ENCODE data around the gene COL1A1.
A peak's percentile ranks its signal among the peaks of the same experiment; 100 is the strongest.

The COL1A1 gene

DNA sequence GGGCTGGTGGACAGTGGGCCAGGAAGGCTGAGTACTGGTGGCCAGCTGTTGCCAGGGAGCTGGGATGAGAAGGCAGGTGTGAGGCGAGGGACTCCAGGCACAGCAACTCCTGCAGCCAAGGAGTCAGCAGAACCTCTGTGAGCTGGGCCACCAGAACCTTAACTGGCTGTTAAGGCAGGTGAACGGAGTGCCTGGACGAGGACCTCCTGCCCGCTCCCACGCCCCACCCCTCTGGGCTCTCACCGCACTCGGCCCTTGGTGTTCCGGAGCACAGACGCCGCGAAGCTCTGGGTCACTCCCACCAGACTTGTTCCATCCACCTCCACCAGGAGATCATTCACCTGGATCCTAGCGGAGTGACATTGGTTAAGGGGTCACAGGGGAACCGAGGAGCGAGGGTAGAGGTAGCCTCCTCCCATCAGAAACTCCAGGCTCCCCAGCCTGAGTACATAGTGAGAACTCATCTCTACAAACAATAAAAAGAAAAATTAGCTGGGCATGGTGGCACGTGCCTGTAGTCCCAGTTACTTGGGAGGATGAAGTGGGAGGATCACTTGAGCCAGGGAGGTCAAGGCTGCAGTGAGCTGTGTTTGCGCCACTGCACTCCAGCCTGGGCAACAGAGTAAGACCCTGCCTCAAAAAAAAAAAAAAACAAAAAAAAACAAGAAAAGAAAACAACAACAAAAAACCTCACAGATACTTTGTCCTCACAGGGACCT is 60.2 kb downstream of the COL1A1 start:
- DNase-seq (ENCODE audit: low spot score): no peak

DNA sequence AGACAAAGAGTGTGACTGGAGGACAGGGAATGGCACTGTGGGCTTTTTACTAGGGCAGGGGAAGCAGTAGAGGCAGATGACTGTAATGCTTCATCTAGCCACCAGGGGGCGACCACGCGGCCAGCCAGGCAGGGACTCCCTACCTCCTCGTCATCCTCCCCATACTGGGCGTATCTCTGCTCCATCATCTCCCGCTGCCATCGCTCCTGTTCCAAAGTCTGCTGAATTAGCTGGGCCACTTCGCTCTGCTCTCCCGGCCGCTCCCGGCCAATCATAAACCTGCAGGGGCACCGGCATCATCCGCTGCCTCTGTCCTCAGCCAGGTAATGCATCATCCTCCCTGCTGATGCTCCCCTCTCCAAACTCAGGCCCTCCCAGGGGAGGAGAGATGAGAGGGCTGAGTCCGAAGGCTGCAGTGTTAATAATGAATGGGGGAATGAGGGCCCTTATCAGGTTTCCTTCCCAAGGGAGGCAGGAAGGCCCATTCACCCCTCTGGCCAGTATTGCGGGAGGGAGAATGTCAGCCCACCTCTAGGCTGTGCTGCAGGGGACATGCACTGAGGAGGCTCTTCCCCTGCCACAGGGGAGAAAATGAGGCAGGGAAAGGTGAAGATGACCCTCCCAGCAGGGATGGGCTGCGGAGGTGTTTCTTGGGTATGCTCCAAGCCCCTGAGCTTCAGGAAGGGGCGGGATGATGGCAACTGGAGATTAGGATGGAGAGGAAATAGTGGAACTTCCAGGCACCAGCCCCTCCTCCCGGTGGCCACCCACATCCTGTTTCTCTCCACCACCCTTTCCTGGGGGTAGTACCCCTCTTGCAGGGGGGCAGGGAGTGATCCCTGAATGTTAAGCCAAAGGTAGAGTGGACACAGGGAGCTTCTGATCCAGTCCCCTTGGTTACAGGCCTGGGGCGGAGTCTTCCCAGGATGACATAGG is 61.2 kb downstream of the COL1A1 start:
- DNase-seq (ENCODE audit: low spot score): peak; percentile 82

DNA sequence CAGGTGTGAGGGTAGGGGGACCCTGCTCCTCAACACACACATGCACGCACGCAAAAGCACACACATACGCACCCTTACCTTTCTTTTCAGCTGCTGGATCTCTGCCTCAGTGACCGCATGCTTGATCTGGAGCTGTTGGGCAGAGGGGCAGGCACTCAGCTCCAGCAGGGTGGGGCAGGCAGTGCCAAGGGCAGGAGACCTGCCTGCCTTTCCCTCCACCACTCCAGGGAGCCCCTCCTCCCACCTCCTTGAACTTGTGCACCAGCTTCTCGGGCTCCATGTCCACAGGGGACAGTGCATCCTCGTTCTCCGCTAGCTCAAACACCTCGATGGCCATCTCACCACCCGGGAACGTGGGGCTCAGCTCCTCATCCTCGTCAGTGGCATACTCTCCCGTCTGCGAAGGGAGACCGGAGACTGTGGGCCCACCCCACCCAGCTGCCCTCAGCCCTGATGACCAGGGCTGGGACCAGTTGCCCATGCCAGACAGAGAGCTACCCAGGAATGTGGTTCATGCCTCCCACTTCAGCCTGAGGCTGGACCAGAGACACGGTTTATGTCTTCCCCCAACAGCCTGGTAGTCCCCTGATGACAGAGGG is 62.1 kb downstream of the COL1A1 start:
- no peak for DNase-seq (ENCODE audit: low spot score)

DNA sequence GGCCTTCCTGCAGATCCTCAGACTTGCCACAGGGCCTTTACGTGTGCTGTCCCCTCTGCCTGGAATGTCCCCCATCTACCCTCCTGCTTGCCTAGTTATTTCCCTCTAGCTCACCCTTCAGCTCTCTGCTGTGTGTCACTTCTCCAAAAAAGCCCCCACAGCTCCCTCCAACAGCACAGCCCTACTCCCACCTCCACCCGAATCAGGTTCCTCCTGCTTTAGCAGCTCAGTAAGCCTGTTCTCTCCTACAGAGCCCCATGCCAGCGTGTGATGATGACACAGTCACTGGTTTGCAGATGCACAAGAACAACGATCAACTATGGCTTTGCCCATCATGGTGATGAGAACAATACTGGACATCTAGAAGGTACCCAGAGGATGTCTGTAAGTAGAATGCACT is 64.4 kb downstream of the COL1A1 start:
- DNase-seq (ENCODE audit: low spot score): no peak

DNA sequence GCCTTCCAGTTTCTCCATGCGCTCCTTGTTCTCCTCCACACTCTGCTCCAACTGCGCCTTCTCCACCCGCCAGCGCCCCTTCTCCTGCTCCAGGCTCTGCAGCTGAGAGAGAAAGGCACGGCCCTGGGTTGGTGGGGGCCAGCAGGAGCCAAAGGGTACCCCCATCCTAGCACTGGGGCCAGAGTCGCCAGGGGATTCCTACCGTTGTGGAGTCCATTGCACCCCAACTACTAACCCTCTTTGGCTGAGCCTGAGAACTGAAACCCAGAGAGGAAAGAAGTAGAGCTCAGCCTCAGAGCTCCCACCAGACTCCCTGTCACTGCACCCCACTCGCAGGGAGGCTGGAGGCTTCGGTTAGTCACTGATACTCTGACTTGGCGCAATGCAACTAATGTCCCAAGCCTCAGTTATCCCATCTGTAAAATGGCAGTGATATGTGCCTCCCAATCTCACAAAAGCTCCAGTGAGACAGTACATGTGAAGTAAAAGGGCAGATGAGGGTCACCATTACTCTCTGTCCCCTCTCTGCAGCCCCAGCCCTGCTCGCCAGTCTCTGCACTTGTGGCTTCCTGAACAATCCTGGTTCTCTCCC is 65.2 kb downstream of the COL1A1 start:
- no peak for DNase-seq (ENCODE audit: low spot score)

DNA sequence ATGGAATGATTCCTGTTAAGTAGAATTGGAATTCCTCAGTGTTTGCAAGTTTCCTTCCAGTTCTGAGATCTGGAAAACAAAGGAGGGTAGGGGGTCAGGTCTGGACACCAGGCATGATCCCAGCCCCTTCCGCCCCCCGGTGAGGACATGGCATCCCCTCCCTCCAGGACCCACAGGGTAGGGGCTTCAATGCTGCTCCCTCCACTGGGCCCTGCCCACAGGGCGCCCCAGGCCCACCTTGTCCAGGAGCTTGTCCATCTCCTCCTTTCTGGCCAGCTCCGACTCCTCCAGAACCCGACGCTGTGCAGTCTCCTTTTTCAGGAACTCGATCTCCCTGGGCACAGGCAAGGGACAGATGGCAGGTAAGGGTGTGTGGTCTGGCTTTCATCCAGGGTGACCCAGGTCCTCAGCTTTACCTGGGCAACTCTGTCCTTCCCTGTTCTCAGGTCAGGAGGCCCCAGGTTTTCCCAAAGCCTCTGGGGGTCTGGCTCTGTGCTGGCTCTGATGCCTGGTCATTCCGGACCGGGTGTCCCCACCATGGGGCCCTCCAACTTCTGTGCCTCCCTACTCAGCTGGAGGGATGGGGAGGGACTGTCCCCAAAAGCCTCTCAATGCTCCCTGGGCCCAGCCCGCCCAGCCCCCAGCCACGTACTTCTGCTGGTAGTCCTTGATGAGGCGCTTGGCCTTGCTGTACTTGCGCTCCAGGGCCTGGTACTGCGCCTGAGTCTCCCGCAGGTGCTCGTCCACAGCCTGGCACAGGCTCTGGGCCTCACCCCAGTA is 65.9 kb downstream of the COL1A1 start:
- DNase-seq (ENCODE audit: low spot score): no peak

DNA sequence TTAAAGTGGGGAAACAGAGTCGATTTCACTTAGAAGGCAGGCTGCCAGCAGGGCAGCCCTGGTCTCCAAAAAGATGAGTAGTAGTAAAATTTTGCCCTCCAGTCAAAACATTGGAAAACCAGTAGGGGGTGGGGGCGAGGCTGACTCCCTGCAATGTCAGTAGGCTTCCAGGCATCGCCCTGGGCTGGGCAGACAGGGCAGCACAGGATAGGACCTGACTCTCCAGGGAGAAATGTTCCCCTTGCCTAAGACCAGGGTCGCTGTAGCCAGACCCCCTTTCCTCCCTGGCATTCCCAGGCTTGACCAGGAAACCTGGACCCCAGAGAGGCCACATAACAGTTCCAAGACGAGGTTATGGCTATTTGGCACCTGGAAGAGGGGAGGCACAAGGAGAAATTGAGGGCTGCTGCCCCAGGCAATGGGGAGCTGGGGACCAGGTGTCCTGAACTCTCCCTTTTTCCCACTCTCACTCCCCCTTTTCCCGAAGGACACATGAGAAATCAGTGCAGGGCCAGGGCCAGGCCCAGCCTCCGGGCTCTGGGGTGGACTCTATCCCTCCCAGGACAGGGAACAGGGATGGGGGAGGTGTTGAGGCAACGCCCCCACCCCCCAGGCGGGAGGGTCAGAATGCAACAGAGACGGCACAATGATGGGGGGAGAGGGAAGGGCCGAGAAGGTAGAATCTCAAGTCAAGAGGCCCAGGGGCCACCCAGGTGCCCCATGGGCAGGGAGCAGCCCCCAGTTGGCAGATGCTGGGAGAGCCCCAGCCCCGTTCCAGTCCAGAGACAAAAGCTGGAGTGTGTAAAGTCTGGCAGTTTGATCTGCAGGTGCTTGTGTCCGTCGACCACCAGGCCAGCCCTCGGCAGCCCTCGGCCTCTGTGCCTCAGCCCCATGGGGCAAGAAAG is 67.0 kb downstream of the COL1A1 start:
- DNase-seq (ENCODE audit: low spot score): no peak

DNA sequence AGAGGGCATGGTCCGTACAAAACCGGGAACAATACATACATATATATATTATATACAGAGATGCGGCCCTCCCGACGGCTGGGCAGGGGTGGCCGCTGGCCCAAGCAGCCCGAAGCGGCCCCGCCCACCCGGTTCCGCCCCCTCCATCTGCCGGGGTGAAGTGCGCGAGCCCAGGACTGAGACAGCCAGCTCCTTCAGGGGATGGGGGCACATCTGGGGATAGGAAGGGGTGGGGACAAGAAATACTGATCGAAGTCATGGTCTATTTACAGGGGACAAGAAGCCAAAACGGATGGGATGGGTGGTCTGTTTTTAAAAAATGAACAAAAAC is 67.7 kb downstream of the COL1A1 start:
- no peak for DNase-seq (ENCODE audit: low spot score)
